ENCODE results near the gene ISOC2. TPM values are rescaled to one million over a fixed set of nuclear protein-coding genes. Genes with fewer than 3 reads are reported as not detected.

Gene ISOC2
- total and polyA plus RNA-seq, 9 of the 15 experiments (the other 6 are each of a cell fraction or from before 2014, with no cell fraction given), result 1.2 to 229 (median 58.3) TPM

GRCh38 chr19:55503502-55504251 is 42.2 kb upstream of the ISOC2 start (continued):
- no peak for TF ChIP-seq ZBTB34 (CRISPR knock-in tag; IDR thresholded peaks at IDR 0.05)
- TF ChIP-seq, protein P1, sequence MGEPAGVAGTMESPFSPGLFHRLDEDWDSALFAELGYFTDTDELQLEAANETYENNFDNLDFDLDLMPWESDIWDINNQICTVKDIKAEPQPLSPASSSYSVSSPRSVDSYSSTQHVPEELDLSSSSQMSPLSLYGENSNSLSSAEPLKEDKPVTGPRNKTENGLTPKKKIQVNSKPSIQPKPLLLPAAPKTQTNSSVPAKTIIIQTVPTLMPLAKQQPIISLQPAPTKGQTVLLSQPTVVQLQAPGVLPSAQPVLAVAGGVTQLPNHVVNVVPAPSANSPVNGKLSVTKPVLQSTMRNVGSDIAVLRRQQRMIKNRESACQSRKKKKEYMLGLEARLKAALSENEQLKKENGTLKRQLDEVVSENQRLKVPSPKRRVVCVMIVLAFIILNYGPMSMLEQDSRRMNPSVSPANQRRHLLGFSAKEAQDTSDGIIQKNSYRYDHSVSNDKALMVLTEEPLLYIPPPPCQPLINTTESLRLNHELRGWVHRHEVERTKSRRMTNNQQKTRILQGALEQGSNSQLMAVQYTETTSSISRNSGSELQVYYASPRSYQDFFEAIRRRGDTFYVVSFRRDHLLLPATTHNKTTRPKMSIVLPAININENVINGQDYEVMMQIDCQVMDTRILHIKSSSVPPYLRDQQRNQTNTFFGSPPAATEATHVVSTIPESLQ (CRISPR knock-in tag; IDR thresholded peaks at IDR 0.05), result peak; percentile 99
- no peak for TF ChIP-seq ZNF444 (CRISPR knock-in tag; IDR thresholded peaks at IDR 0.05)
- TF ChIP-seq NFATC3 (IDR thresholded peaks at IDR 0.05), result no peak
- peak; percentile 27 to 60; a peak in 2 of 4 replicates for TF ChIP-seq TBL1XR1 (IDR thresholded peaks at IDR 0.05; ENCODE audit: low read length in 2 of 2)
- TF ChIP-seq, protein P2, sequence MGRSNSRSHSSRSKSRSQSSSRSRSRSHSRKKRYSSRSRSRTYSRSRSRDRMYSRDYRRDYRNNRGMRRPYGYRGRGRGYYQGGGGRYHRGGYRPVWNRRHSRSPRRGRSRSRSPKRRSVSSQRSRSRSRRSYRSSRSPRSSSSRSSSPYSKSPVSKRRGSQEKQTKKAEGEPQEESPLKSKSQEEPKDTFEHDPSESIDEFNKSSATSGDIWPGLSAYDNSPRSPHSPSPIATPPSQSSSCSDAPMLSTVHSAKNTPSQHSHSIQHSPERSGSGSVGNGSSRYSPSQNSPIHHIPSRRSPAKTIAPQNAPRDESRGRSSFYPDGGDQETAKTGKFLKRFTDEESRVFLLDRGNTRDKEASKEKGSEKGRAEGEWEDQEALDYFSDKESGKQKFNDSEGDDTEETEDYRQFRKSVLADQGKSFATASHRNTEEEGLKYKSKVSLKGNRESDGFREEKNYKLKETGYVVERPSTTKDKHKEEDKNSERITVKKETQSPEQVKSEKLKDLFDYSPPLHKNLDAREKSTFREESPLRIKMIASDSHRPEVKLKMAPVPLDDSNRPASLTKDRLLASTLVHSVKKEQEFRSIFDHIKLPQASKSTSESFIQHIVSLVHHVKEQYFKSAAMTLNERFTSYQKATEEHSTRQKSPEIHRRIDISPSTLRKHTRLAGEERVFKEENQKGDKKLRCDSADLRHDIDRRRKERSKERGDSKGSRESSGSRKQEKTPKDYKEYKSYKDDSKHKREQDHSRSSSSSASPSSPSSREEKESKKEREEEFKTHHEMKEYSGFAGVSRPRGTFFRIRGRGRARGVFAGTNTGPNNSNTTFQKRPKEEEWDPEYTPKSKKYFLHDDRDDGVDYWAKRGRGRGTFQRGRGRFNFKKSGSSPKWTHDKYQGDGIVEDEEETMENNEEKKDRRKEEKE (IDR thresholded peaks at IDR 0.05; ENCODE audit: borderline replicate concordance in 1 of 2, control insufficient read depth in 1 of 2, low read depth in 2 of 2, low read length in 1 of 2), result no peak
- no peak for TF ChIP-seq POLR2A (conservative IDR thresholded peaks at IDR 0.05)
- TF ChIP-seq, protein P3, sequence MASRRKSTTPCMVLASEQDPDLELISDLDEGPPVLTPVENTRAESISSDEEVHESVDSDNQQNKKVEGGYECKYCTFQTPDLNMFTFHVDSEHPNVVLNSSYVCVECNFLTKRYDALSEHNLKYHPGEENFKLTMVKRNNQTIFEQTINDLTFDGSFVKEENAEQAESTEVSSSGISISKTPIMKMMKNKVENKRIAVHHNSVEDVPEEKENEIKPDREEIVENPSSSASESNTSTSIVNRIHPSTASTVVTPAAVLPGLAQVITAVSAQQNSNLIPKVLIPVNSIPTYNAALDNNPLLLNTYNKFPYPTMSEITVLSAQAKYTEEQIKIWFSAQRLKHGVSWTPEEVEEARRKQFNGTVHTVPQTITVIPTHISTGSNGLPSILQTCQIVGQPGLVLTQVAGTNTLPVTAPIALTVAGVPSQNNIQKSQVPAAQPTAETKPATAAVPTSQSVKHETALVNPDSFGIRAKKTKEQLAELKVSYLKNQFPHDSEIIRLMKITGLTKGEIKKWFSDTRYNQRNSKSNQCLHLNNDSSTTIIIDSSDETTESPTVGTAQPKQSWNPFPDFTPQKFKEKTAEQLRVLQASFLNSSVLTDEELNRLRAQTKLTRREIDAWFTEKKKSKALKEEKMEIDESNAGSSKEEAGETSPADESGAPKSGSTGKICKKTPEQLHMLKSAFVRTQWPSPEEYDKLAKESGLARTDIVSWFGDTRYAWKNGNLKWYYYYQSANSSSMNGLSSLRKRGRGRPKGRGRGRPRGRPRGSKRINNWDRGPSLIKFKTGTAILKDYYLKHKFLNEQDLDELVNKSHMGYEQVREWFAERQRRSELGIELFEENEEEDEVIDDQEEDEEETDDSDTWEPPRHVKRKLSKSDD (conservative IDR thresholded peaks at IDR 0.05; ENCODE audit: low read length), result no peak
- peak; percentile 89 for TF ChIP-seq ZNF263 (CRISPR knock-in tag; IDR thresholded peaks at IDR 0.05; ENCODE audit: borderline replicate concordance)
- TF ChIP-seq TFAP4 (CRISPR knock-in tag; IDR thresholded peaks at IDR 0.05; ENCODE audit: borderline replicate concordance), result peak; percentile 95
- no peak for TF ChIP-seq CCAR2 (IDR thresholded peaks at IDR 0.05; ENCODE audit: low read depth, low read length)
- TF ChIP-seq BACH1 (tag; IDR thresholded peaks at IDR 0.05), result no peak
- TF ChIP-seq NFIC (IDR thresholded peaks at IDR 0.05), result no peak
- no peak for TF ChIP-seq BCL6 (CRISPR knock-in tag; IDR thresholded peaks at IDR 0.05)
- TF ChIP-seq SLC30A9 (CRISPR knock-in tag; IDR thresholded peaks at IDR 0.05), result no peak
- no peak for TF ChIP-seq TCFL5 (CRISPR knock-in tag; conservative IDR thresholded peaks at IDR 0.05)
- 0 out of 2 replicates have a peak, but pooled peaks have one; percentile 54 for TF ChIP-seq NFRKB (IDR thresholded peaks at IDR 0.05; ENCODE audit: low read depth)
- TF ChIP-seq CSDE1 (IDR thresholded peaks at IDR 0.05), result peak in 1 of 2 experiments; percentile 92; a peak in 2 of 4 replicates
